ENCODE measurements around the gene NEAT1.

- TF ChIP-seq GATA2 (IDR thresholded peaks at IDR 0.05; ENCODE audit: low read depth, low read length) (no peak), GATA3 (IDR thresholded peaks at IDR 0.05; ENCODE audit: low read depth, low read length) (no peak)
Observed at GRCh38 chr11:65412271-65413076, 10.1 kb upstream of the NEAT1 start.
